Kidney (tissue), 14 donors: Measurements from ENCODE around the gene APEX2. TPM values are rescaled to one million over a fixed set of nuclear protein-coding genes. Genes with fewer than 3 reads are reported as not detected.

Source experiments
- DNase-seq, 5 donors: peaks; one replicate each; pipeline ENCODE4 v3.0.0-alpha.2; 2013 to 2020
- FAIRE-seq: peaks from 2 replicates; lab custom pipeline; 2012; peaks lifted over from hg19 to GRCh38; lab: Jason Lieb, UNC
- H3K27ac ChIP-seq, 2 donors: one replicate each; pipeline ENCODE4 v1.7.0; 2013; ENCODE audit warnings: low read depth in 2 of 2, low read length in 2 of 2, inconsistent platforms in 1 of 2
- H3K27me3 ChIP-seq: one replicate; pipeline ENCODE4 v1.7.1; 2013; ENCODE audit warnings: low read length, inconsistent platforms; ENCODE audit not compliant: control insufficient read depth, insufficient read depth
- H3K36me3 ChIP-seq, 3 donors: one replicate each; pipeline versions ENCODE4 v1.7.0 to v1.7.1; 2013; ENCODE audit warnings: low read length in 3 of 3, control low read depth in 1 of 3, inconsistent platforms in 1 of 3; ENCODE audit not compliant: insufficient read depth in 3 of 3, control insufficient read depth in 2 of 3
- H3K4me1 ChIP-seq, 3 donors: one replicate each; pipeline versions ENCODE4 v1.7.0 to v1.7.1; 2013; ENCODE audit warnings: low read length in 3 of 3, inconsistent platforms in 1 of 3, low read depth in 1 of 3; ENCODE audit not compliant: control insufficient read depth in 2 of 3, insufficient read depth in 2 of 3
- H3K4me3 ChIP-seq, 3 donors: one replicate each; pipeline versions ENCODE4 v1.7.0 to v1.8.1; 2013; ENCODE audit warnings: low read length in 3 of 3, control low read depth in 1 of 3, inconsistent platforms in 1 of 3
- H3K9ac ChIP-seq, 3 donors: one replicate each; pipeline versions ENCODE4 v1.7.0 to v1.7.1; 2013; ENCODE audit warnings: low read length in 3 of 3, control low read depth in 1 of 3, inconsistent platforms in 1 of 3
- H3K9me3 ChIP-seq, 3 donors: one replicate each; pipeline versions ENCODE4 v1.7.0 to v1.7.1; 2013; ENCODE audit warnings: low read length in 3 of 3, control low read depth in 1 of 3, inconsistent platforms in 1 of 3; ENCODE audit not compliant: control insufficient read depth in 2 of 3, insufficient read depth in 1 of 3
- intact Hi-C: fragments of 100-400 bp; cut with DNase I; formaldehyde crosslinking; loops from one replicate; pipeline ENCODE4 v1.11.1; 2022
- polyA plus RNA-seq: library from polyadenylated mRNA; stranded (reverse); fragments of 350-450 nt; fragmentation: Illumina TruSeq; extraction: RNeasy Lipid Tissue Mini Kit (QIAGEN cat#74804); gene quantifications from one replicate; pipeline ENCODE4 v1.2.3, GENCODE V29; 2014; ENCODE audit warnings: low read depth, low replicate concordance; ENCODE audit not compliant: insufficient read depth
- total RNA-seq: library from RNA; stranded (reverse); fragmentation: NEBNext Ultra II Directional; extraction: Animal tissue kit (Norgen Biotek cat#: 25700); gene quantifications from one replicate; pipeline ENCODE4 v1.2.1, GENCODE V29; 2021
- TF ChIP-seq, protein P1 (sequence below): IDR thresholded peaks from 3 replicates; pipeline ENCODE4 v1.5.1; 2012; ENCODE audit warnings: mild to moderate bottlenecking, moderate library complexity, borderline replicate concordance; ENCODE audit not compliant: insufficient read depth; ENCODE audit errors: extremely low read depth
- donor health status: control.
- donor health status: control.
- donor health status: control.
- donor health status: control.
- donor health status: control.
- donor health status: DM: yes; HTN: yes; CAD: no.
- donor health status: Normal renal cell carcinoma (clear cell type).

The APEX2 gene
- total and polyA plus RNA-seq, 2 donors from 2014 or later: 15.9 to 16.9 TPM

DNA sequence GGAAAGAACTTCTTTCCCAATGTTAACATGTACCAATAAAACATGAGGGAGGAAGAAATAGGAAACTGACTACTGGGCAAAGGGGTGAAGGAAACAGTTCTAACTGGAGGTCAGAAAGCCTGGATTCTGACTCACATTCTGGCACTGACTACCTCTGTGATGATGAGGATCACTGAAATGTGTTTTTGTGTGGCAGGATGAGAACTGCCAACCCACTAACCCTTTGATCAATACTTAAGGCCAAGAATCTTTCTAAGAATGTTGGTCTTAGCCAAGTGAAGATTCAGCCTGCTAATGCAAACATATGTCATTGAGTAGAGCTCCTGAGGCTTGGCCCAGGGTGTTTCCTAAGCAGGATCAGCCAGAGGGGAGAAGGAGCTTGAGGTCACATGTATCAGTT lies 26.0 kb downstream of the APEX2 start:
- H3K27me3 ChIP-seq: no peaks in the 10 kb centered on the region
- H3K27ac ChIP-seq: no peak overlapping the region
- H3K4me1 ChIP-seq: no peaks in the 10 kb centered on the region
- FAIRE-seq (no peak), DNase-seq (no peak)
- no peak overlapping the region for H3K9ac ChIP-seq
- TF ChIP-seq, protein P1, sequence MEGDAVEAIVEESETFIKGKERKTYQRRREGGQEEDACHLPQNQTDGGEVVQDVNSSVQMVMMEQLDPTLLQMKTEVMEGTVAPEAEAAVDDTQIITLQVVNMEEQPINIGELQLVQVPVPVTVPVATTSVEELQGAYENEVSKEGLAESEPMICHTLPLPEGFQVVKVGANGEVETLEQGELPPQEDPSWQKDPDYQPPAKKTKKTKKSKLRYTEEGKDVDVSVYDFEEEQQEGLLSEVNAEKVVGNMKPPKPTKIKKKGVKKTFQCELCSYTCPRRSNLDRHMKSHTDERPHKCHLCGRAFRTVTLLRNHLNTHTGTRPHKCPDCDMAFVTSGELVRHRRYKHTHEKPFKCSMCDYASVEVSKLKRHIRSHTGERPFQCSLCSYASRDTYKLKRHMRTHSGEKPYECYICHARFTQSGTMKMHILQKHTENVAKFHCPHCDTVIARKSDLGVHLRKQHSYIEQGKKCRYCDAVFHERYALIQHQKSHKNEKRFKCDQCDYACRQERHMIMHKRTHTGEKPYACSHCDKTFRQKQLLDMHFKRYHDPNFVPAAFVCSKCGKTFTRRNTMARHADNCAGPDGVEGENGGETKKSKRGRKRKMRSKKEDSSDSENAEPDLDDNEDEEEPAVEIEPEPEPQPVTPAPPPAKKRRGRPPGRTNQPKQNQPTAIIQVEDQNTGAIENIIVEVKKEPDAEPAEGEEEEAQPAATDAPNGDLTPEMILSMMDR: no peak
- intact Hi-C loops: no loop called here
- H3K36me3 ChIP-seq: no peaks in the 10 kb centered on the region
- H3K9me3 ChIP-seq: no peaks in the 10 kb centered on the region
- no peak overlapping the region for H3K4me3 ChIP-seq

DNA sequence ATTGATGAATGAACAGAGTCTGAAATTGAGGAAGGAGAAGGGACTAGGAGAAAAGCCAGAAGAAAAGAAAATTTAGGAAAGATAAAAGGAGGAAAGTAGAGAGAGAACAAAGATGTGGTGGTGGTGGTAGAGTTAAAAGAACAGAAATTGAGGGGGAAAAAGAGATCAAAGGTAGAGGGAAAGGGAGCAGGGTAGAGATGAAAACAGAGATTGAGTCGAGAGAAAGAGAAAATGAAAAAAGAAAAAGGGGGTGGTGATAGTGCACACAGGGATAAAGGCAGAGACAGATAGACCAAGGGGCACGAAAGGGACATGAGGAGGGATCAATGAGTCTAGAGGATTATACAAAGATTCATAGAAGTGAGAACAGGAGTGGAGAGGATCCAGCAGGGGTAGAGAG lies 26.7 kb downstream of the APEX2 start:
- Histone ChIP-seq H3K9me3 (no peaks in the 10 kb centered on the region), H3K36me3 (no peaks in the 10 kb centered on the region), H3K4me1 (no peaks in the 10 kb centered on the region), H3K9ac (no peak overlapping the region), H3K27me3 (no peaks in the 10 kb centered on the region), H3K4me3 (no peak overlapping the region), H3K27ac (no peak overlapping the region)
- FAIRE-seq (no peak), DNase-seq (no peak)
- TF ChIP-seq, protein P1: no peak
- intact Hi-C loops: no loop called here

DNA sequence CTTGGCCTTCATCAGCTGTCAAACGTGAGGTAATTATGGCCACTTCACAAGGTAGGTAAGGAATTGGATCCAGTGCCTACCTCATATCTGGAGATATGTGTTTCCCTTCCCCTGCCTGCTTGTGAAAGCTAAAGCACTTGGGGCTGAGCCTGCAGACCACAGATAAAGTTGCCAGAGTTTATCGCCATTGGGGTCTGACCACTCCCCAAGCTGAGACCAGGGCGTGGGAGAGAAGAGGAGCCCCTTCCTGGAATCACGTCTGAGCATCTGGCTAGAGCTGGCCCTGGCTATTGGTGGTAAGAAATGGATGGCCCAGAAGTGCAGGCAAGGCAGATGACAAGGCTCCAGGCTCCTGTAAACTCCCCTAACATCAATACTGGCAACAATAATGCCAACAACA lies 27.9 kb downstream of the APEX2 start:
- H3K4me3 ChIP-seq: no peak overlapping the region
- no peak for FAIRE-seq

DNA sequence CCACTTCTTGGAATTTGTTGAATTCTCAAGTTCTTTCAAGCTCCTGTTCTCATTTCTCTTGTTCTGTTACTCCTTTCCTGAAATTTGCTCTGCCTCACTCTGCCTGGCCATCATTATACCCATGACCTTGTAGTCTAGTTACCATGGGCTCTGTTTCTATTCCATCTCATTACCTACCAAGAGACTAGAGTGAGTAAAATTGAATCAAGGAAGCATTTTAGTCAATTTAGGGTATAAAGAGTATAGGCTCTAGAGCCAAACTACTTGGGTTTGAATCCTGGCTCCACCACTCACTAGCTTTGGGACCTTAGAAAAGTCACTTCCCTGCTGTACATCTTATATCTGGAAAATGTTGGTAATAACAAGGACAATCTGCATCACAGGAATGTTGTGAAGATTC lies 28.4 kb downstream of the APEX2 start:
- H3K4me1 ChIP-seq: no peaks in the 10 kb centered on the region
- no peak overlapping the region for H3K4me3 ChIP-seq
- no peaks in the 10 kb centered on the region for H3K9me3 ChIP-seq
- no peak overlapping the region for H3K27ac ChIP-seq
- TF ChIP-seq, protein P1: no peak
- H3K27me3 ChIP-seq: no peaks in the 10 kb centered on the region
- no peak for DNase-seq
- H3K9ac ChIP-seq: no peak overlapping the region
- intact Hi-C loops: no loop called here
- FAIRE-seq: no peak
- no peaks in the 10 kb centered on the region for H3K36me3 ChIP-seq

More for the DNA sequence above, 27.9 kb downstream of the APEX2 start:
- H3K27me3 ChIP-seq: no peaks in the 10 kb centered on the region
- H3K9ac ChIP-seq: no peak overlapping the region
- intact Hi-C loops: no loop called here
- H3K4me1 ChIP-seq: no peaks in the 10 kb centered on the region
- H3K27ac ChIP-seq: no peak overlapping the region
- DNase-seq: no peak
- no peaks in the 10 kb centered on the region for H3K9me3 ChIP-seq
- no peaks in the 10 kb centered on the region for H3K36me3 ChIP-seq
- TF ChIP-seq, protein P1: no peak
